Upper lobe of left lung (tissue), 4 donors: ENCODE data around the gene PIAS4.

Experiments
- CTCF ChIP-seq, 6 experiments: fragments of 450-650 bp in 4 of 6; fragments of 200-600 bp in 2 of 6; sonication (generic) in 2 of 6; IDR thresholded peaks; one replicate each; pipeline ENCODE4 v1.5.1; 2016 to 2019; ENCODE audit warnings: antibody characterized with exemption in 6 of 6
- POLR2A ChIP-seq, 4 donors: fragments of 450-650 bp; IDR thresholded peaks; one replicate each; pipeline ENCODE4 v1.5.1; 2016 to 2017; ENCODE audit warnings: antibody characterized with exemption in 4 of 4, mild to moderate bottlenecking in 2 of 4

- TF ChIP-seq CTCF (IDR thresholded peaks at IDR 0.05): no peak
- TF ChIP-seq POLR2A (IDR thresholded peaks at IDR 0.05): no peak
These were observed 47.6 kb downstream of the PIAS4 start for GRCh38 chr19:4055209-4055552.
